ENCODE measurements around the gene TERT.

TERT gene

GRCh38 chr5:1215320-1216096, 79.4 kb downstream of the TERT start:
- no peak for DNase-seq

GRCh38 chr5:1214936-1215220, 80.0 kb downstream of the TERT start:
- DNase-seq = no peak

GRCh38 chr5:1214163-1214935, 80.5 kb downstream of the TERT start:
- no peak for DNase-seq

- no peak for DNase-seq
Observed at GRCh38 chr5:1213508-1214162, 81.2 kb downstream of the TERT start.

GRCh38 chr5:1212881-1213280, 82.0 kb downstream of the TERT start:
- no peak for DNase-seq

- DNase-seq = no peak
Observed at GRCh38 chr5:1212271-1212670, 82.6 kb downstream of the TERT start.

GRCh38 chr5:1211701-1212100, 83.2 kb downstream of the TERT start:
- DNase-seq = no peak

- DNase-seq = no peak
Observed at GRCh38 chr5:1210832-1211251, 84.0 kb downstream of the TERT start.

GRCh38 chr5:1209896-1210776, 84.7 kb downstream of the TERT start:
- DNase-seq = no peak

GRCh38 chr5:1209489-1209852, 85.4 kb downstream of the TERT start:
- DNase-seq = no peak

- no peak for DNase-seq
Observed at GRCh38 chr5:1208743-1209488, 86.0 kb downstream of the TERT start.

GRCh38 chr5:1208221-1208742, 86.6 kb downstream of the TERT start:
- no peak for DNase-seq

- no peak for DNase-seq
Observed at GRCh38 chr5:1207555-1207954, 87.3 kb downstream of the TERT start.

- DNase-seq = no peak
Observed at GRCh38 chr5:1206521-1207412, 88.1 kb downstream of the TERT start.

GRCh38 chr5:1205255-1206180, 89.3 kb downstream of the TERT start:
- DNase-seq = no peak

GRCh38 chr5:1204693-1205242, 90.1 kb downstream of the TERT start:
- DNase-seq = no peak

- no peak for DNase-seq
Observed at GRCh38 chr5:1203968-1204692, 90.7 kb downstream of the TERT start.

- DNase-seq = no peak
Observed at GRCh38 chr5:1203311-1203967, 91.4 kb downstream of the TERT start.

Measured in stimulated activated CD4-positive, alpha-beta T cell treated with anti-CD3 and anti-CD28 coated beads, Interleukin-4, amount 100 ng/mL, for 1 hour (primary cell).